Measurements from ENCODE around the gene TLN1. TPM values are rescaled to one million over a fixed set of nuclear protein-coding genes. Genes with fewer than 3 reads are reported as not detected.

TLN1 gene
- total and polyA plus RNA-seq, 2 of the 8 experiments (the other 6 are each of a cell fraction or from before 2014, with no cell fraction given): 28.1 to 90.1 TPM

GRCh38 chr9:35656348-35656747, 75.6 kb downstream of the TLN1 start:
- no peak overlapping the region for H4K91ac ChIP-seq (replicated peaks; ENCODE audit: insufficient read length, low read length)
- no peak overlapping the region for H2BK5ac ChIP-seq (ENCODE audit: low read depth, low read length)
- no peak overlapping the region for H2AFZ ChIP-seq (ENCODE audit: low read length)
- no peak overlapping the region for H2BK15ac ChIP-seq (ENCODE audit: low read length)
- no peak for DNase-seq (ENCODE audit: low read depth in 1 of 2, low spot score in 2 of 2)
- no peak for TF ChIP-seq NRF1 (IDR thresholded peaks at IDR 0.05; ENCODE audit: low read depth, low read length)
- TF ChIP-seq EGR1 (IDR thresholded peaks at IDR 0.05; ENCODE audit: borderline replicate concordance, low read depth, low read length): no peak
- no peak for TF ChIP-seq TAF7 (optimal IDR thresholded peaks at IDR 0.05; ENCODE audit: borderline replicate concordance, low read depth, low read length)
- no peak for TF ChIP-seq KDM1A (IDR thresholded peaks at IDR 0.05; ENCODE audit: borderline replicate concordance, low read length)
- no peak for TF ChIP-seq GTF2F1 (IDR thresholded peaks at IDR 0.05; ENCODE audit: borderline replicate concordance, low read depth, low read length)
- no peak for TF ChIP-seq CHD2 (IDR thresholded peaks at IDR 0.05; ENCODE audit: low read length)
- no peak overlapping the region for H3K56ac ChIP-seq (replicated peaks; ENCODE audit: insufficient read length, low read depth, low read length)
- WGBS, 2 experiments (ENCODE audit: extremely low coverage in 1 of 2, insufficient coverage in 1 of 2, insufficient read length in 1 of 2, insufficient replicate concordance in 2 of 2, low coverage in 1 of 2, low lambda C conversion rate in 2 of 2, missing lambda C conversion rate in 1 of 2): 90% methylated on average over 17 of the region's 17 CpGs; no CpG with 5 or more reads in 1 of the 2 experiments
- peaks cover 0 to 11% (median under 1%) of the 10 kb centered on the region in 4 experiments; a peak in 4 of 8 replicates for H3K36me3 ChIP-seq (ENCODE audit: control insufficient read depth in 2 of 4, insufficient read depth in 4 of 4, low read length in 3 of 4)
- H3K9me3 ChIP-seq (ENCODE audit: insufficient read depth in 2 of 2, low read depth in 1 of 2, low read length in 1 of 2): no peaks in the 10 kb centered on the region
- no peak overlapping the region for H3K18ac ChIP-seq (ENCODE audit: extremely low read depth, low read length)
- no peaks in the 10 kb centered on the region for H3K79me2 ChIP-seq (ENCODE audit: control insufficient read depth in 1 of 2, insufficient read depth in 2 of 2, low read length in 2 of 2)
- no peak overlapping the region for H4K5ac ChIP-seq (ENCODE audit: insufficient read length, low read depth, low read length)
- peaks cover 0 to 7% (median 0%) of the 10 kb centered on the region in 4 experiments; a peak in 1 of 7 replicates for H3K27me3 ChIP-seq (replicated peaks in 1 of 4; ENCODE audit: control insufficient read depth in 3 of 4, extremely low read depth in 1 of 4, insufficient read depth in 3 of 4, low read length in 3 of 4)
- H2AK5ac ChIP-seq (ENCODE audit: low read depth, low read length): no peak overlapping the region
- no peak overlapping the region for H3K14ac ChIP-seq (ENCODE audit: insufficient read length)
- H3K4me1 ChIP-seq (replicated peaks in 1 of 4; ENCODE audit: control insufficient read depth in 3 of 4, insufficient read depth in 4 of 4, low read length in 3 of 4): peaks cover 0 to 2% (median under 1%) of the 10 kb centered on the region in 4 experiments; a peak in 5 of 7 replicates
- no peak for FAIRE-seq
- H3K4me3 ChIP-seq (ENCODE audit: extremely low read depth in 1 of 4, insufficient read depth in 2 of 4, low read depth in 3 of 4, low read length in 4 of 4): no peak overlapping the region
- ChIA-PET POLR2A (ENCODE audit: partially characterized antibody) (interaction anchor here (0.6 to 7.9 kb wide), 7 partner anchors 9 to 75 kb away, joined by 3 to 84 read pairs (median 4); partner anchors contain the start of genes CREB3, TLN1 and TPM2), CTCF (ENCODE audit: partially characterized antibody) (interaction anchor here (0.8 to 15.9 kb wide), 16 partner anchors 8 to 137 kb away, joined by 3 to 347 read pairs (median 4); partner anchors contain the start of genes ARHGEF39, CREB3, SIT1 and TESK1)
- H2BK120ac ChIP-seq (replicated peaks; ENCODE audit: low read depth, low read length): no peak overlapping the region
- H3K4me2 ChIP-seq (ENCODE audit: insufficient read depth in 1 of 2, low read depth in 2 of 2, low read length in 2 of 2): peak overlapping the region in 1 of 2 experiments; percentile 92; a peak in 1 of 4 replicates
- H3K9ac ChIP-seq (replicated peaks in 1 of 4; ENCODE audit: extremely low read depth in 1 of 4, low read depth in 3 of 4, low read length in 3 of 4): no peak overlapping the region
- H4K8ac ChIP-seq (ENCODE audit: extremely low read depth, insufficient read depth, low read length): no peak overlapping the region
- H3K27ac ChIP-seq (ENCODE audit: low read depth, low read length): no peak overlapping the region
- H4K20me1 ChIP-seq (replicated peaks in 1 of 2; ENCODE audit: control insufficient read depth in 1 of 2, insufficient read depth in 2 of 2, low read length in 2 of 2): peaks cover 2 to 4% of the 10 kb centered on the region in 2 experiments
- no peak overlapping the region for H2BK20ac ChIP-seq (ENCODE audit: low read length)
- no peak overlapping the region for H3K4ac ChIP-seq (replicated peaks; ENCODE audit: insufficient read length, low read depth, low read length)
- no peaks in the 10 kb centered on the region for H3K79me1 ChIP-seq (ENCODE audit: low read depth, low read length)
- H3K23ac ChIP-seq (ENCODE audit: insufficient read length): no peak overlapping the region
- H3K23me2 ChIP-seq (ENCODE audit: low read depth, low read length): peaks cover 10% of the 10 kb centered on the region
- no peak overlapping the region for H2BK12ac ChIP-seq (ENCODE audit: low read depth, low read length)
